Ascending aorta (tissue), 2 donors: Measurements from ENCODE around the gene USP31. TPM values are rescaled to one million over a fixed set of nuclear protein-coding genes. Genes with fewer than 3 reads are reported as not detected.

Source experiments
- DNase-seq, 2 donors: peaks; one replicate each; pipeline ENCODE4 v3.0.0-alpha.2; 2019; ENCODE audit warnings: low spot score in 2 of 2
- H3K27ac ChIP-seq, 2 donors: fragments of 200-600 bp; sonication (generic); one replicate each; pipeline ENCODE4 v1.5.1; 2016 to 2017; ENCODE audit warnings: mild to moderate bottlenecking in 1 of 2
- H3K27me3 ChIP-seq: fragments of 200-600 bp; sonication (generic); one replicate; pipeline ENCODE4 v1.5.1; 2017
- H3K36me3 ChIP-seq, 2 donors: fragments of 200-600 bp; sonication (generic); one replicate each; pipeline ENCODE4 v1.5.1; 2016
- H3K4me1 ChIP-seq, 2 donors: fragments of 200-600 bp; sonication (generic); one replicate each; pipeline ENCODE4 v1.5.1; 2016 to 2017; ENCODE audit warnings: mild to moderate bottlenecking in 1 of 2
- H3K4me3 ChIP-seq, 2 donors: fragments of 200-600 bp; sonication (generic); one replicate each; pipeline ENCODE4 v1.5.1; 2016 to 2017; ENCODE audit warnings: mild to moderate bottlenecking in 1 of 2
- H3K9me3 ChIP-seq, 2 donors: fragments of 200-600 bp; sonication (generic); one replicate each; pipeline ENCODE4 v1.5.1; 2016
- intact Hi-C: fragments of 100-400 bp; cut with DNase I; formaldehyde crosslinking; loops from one replicate; pipeline ENCODE4 v1.15.1; 2023
- total RNA-seq: library from RNA; depleted of rRNA; stranded (reverse); fragments of >200 nt; gene quantifications from one replicate; pipeline ENCODE4 v1.1.0, GENCODE V29; 2016
- TF ChIP-seq, protein P1 (sequence below), 3 experiments: fragments of 200-600 bp in 2 of 3; fragments of 450-650 bp in 1 of 3; sonication (generic) in 2 of 3; IDR thresholded peaks; one replicate each; pipeline ENCODE4 v1.5.1; 2016 to 2019; ENCODE audit warnings: antibody characterized with exemption in 3 of 3, mild to moderate bottlenecking in 1 of 3, moderate library complexity in 1 of 3

The USP31 gene
- total RNA-seq, 1 donor from 2014 or later, result 6.2 TPM

DNA sequence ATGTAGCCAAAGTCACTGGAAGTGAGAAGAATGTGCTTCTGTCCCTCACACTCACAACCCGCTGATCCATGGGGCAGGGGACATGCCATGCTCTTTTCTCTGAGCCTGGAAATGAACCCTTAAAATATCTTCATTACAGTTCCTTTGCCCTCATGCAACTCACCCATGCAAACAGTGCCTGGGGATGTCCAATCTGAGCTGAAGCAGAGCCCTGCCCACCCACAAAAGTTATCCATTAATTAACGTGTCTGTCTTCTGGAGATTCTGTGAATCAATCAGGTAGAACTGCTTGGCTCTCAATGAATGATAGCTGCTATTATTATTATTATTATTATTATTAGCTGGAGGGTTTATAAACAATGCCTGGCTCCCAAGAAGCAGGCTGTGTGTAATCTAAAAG lies 133.7 kb downstream of the USP31 start:
- intact Hi-C loops, result no loop called here
- TF ChIP-seq, protein P1, sequence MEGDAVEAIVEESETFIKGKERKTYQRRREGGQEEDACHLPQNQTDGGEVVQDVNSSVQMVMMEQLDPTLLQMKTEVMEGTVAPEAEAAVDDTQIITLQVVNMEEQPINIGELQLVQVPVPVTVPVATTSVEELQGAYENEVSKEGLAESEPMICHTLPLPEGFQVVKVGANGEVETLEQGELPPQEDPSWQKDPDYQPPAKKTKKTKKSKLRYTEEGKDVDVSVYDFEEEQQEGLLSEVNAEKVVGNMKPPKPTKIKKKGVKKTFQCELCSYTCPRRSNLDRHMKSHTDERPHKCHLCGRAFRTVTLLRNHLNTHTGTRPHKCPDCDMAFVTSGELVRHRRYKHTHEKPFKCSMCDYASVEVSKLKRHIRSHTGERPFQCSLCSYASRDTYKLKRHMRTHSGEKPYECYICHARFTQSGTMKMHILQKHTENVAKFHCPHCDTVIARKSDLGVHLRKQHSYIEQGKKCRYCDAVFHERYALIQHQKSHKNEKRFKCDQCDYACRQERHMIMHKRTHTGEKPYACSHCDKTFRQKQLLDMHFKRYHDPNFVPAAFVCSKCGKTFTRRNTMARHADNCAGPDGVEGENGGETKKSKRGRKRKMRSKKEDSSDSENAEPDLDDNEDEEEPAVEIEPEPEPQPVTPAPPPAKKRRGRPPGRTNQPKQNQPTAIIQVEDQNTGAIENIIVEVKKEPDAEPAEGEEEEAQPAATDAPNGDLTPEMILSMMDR (IDR thresholded peaks at IDR 0.05), result no peak

DNA sequence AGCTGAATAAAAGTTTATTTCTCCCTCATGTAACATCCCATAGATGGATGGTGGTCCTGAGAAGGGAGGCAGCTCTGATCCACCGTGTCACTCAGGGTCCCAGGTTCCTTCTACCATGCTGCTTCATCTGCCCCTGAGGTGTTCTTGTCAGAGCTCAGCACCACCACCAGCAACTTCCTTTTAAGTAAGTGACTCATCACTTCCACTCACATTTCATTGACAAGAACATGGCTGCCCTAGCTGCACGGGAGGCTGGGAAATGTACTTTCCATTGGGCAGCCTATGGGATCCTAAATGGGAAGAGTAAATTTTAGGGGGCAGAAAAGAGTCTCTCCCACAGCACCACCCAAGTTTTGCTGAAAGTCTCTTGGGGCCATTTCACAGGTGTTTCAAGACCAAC lies 134.7 kb downstream of the USP31 start:
- no peaks in the 10 kb centered on the region for H3K36me3 ChIP-seq

More for the DNA sequence above, 133.7 kb downstream of the USP31 start:
- H3K36me3 ChIP-seq, result no peaks in the 10 kb centered on the region
- no peaks in the 10 kb centered on the region for H3K27me3 ChIP-seq
- DNase-seq, result no peak
- no peak overlapping the region for H3K27ac ChIP-seq
- no peak overlapping the region for H3K4me3 ChIP-seq
- H3K4me1 ChIP-seq, result no peaks in the 10 kb centered on the region
- no peaks in the 10 kb centered on the region for H3K9me3 ChIP-seq

More for the DNA sequence above, 134.7 kb downstream of the USP31 start:
- no peak for DNase-seq
- intact Hi-C loops, result no loop called here
- H3K27ac ChIP-seq, result no peak overlapping the region
- H3K4me1 ChIP-seq, result no peaks in the 10 kb centered on the region
- no peaks in the 10 kb centered on the region for H3K27me3 ChIP-seq
- TF ChIP-seq, protein P1 (IDR thresholded peaks at IDR 0.05), result no peak
- H3K9me3 ChIP-seq, result no peaks in the 10 kb centered on the region
- H3K4me3 ChIP-seq, result no peak overlapping the region

Other genes starting within 250 kb of the USP31 start
- gene SCNN1G, start 33.3 kb upstream of the USP31 start, total RNA-seq, result not detected
- 16.1 TPM for gene SCNN1B, start 152.8 kb upstream of the USP31 start, total RNA-seq